HCT116 (cell line): ENCODE measurements around the gene PIK3R1. TPM values are rescaled to one million over a fixed set of nuclear protein-coding genes. Genes with fewer than 3 reads are reported as not detected.

Experiments
- ATAC-seq: fragments of 200-7000 bp; cut with Tn5 transposase; 2 replicates; pipeline ENCODE4 v1.9.1; 2020; ENCODE audit warnings: mild to moderate bottlenecking, moderate library complexity
- BruUV-seq: library from RNA; stranded (reverse); fragments of 400-500 nt; replicated peaks from 2 replicates; lab custom pipeline; 2021; lab: Mats Ljungman, UMichigan
- CTCF ChIA-PET: fragments of 300-600 bp; sonication (Branson Sonifier 250); formaldehyde crosslinking; loops from one replicate; lab custom pipeline; 2021; ENCODE audit warnings: antibody characterized with exemption; lab: Charles Lee
- POLR2A ChIA-PET: fragments of 300-600, 350-600 bp; sonication (Branson Sonifier 250); formaldehyde crosslinking; loops from one replicate; lab custom pipeline; 2021; ENCODE audit warnings: antibody characterized with exemption; lab: Charles Lee
- RAD21 ChIA-PET, 2 experiments: fragments of 300-600 bp; sonication (Branson Sonifier 250); formaldehyde crosslinking; loops; one replicate each; lab custom pipeline; 2023; ENCODE audit warnings: low total read pairs in 2 of 2; ENCODE audit not compliant: uncharacterized antibody in 2 of 2, unreplicated experiment in 2 of 2, low non-redundant PET in 1 of 2; lab: Charles Lee
- DNase-seq: peaks from one replicate; pipeline ENCODE4 v3.0.0-alpha.2; 2010; ENCODE audit warnings: low read depth, low spot score
- H2AFZ ChIP-seq: fragments of 200-600 bp; shearing (Covaris generic), sonication (generic); 2 replicates; pipeline ENCODE4 v1.6.1; 2017; ENCODE audit warnings: low read depth, mixed run types, mixed read lengths, antibody characterized with exemption, low read length; ENCODE audit not compliant: poor library complexity, severe bottlenecking
- H3K27ac ChIP-seq: 2 replicates; pipeline ENCODE4 v1.5.1; 2012; ENCODE audit warnings: low read depth, low read length
- H3K27me3 ChIP-seq: fragments of 200-600 bp; sonication (generic); 2 replicates; pipeline ENCODE4 v1.6.1; 2016; ENCODE audit warnings: mixed run types, low read length, mixed read lengths; ENCODE audit not compliant: insufficient read depth
- H3K36me3 ChIP-seq, 2 experiments: fragments of 200-500 bp in 1 of 2; fragments of 200-600 bp in 1 of 2; sonication (Bioruptor generic) in 1 of 2; sonication (generic) in 1 of 2; 2 replicates each; pipeline versions ENCODE4 v1.5.1 to v1.6.1; 2014 to 2016; ENCODE audit warnings: low read length in 2 of 2, inconsistent platforms in 1 of 2, mixed read lengths in 1 of 2, mixed run types in 1 of 2; ENCODE audit not compliant: insufficient read depth in 2 of 2, control insufficient read depth in 1 of 2
- H3K4me1 ChIP-seq, 2 experiments: fragments of 200-600 bp in 1 of 2; sonication (generic) in 1 of 2; 2 replicates each; pipeline versions ENCODE4 v1.5.1 to v1.6.1; 2012 to 2017; ENCODE audit warnings: low read length in 2 of 2, inconsistent platforms in 1 of 2, mild to moderate bottlenecking in 1 of 2, mixed read lengths in 1 of 2, mixed run types in 1 of 2, moderate library complexity in 1 of 2; ENCODE audit not compliant: insufficient read depth in 2 of 2, control insufficient read depth in 1 of 2
- H3K4me2 ChIP-seq: fragments of 200-600 bp; sonication (generic); 2 replicates; pipeline ENCODE4 v1.6.1; 2017; ENCODE audit warnings: mixed run types, low read length, mixed read lengths
- H3K4me3 ChIP-seq, 2 experiments: fragments of 200-600 bp in 1 of 2; sonication (generic) in 1 of 2; replicated peaks in 1 of 2; 2 replicates each; pipeline ENCODE4 v1.5.1; 2011 to 2016; ENCODE audit warnings: low read length in 2 of 2, control low read depth in 1 of 2, low read depth in 1 of 2, mild to moderate bottlenecking in 1 of 2, mixed read lengths in 1 of 2, mixed run types in 1 of 2
- H3K79me2 ChIP-seq: fragments of 200-600 bp; sonication (generic); 2 replicates; pipeline ENCODE4 v1.6.1; 2017; ENCODE audit warnings: mild to moderate bottlenecking, mixed run types, low read length, moderate library complexity, mixed read lengths; ENCODE audit not compliant: insufficient read depth
- H3K9ac ChIP-seq: fragments of 200-600 bp; sonication (generic); 2 replicates; pipeline ENCODE4 v1.6.1; 2016; ENCODE audit warnings: low read length, mixed read lengths
- H3K9me2 ChIP-seq: fragments of 200-600 bp; sonication (generic), shearing (Covaris generic); 2 replicates; pipeline ENCODE4 v1.6.1; 2017; ENCODE audit warnings: mixed run types, mild to moderate bottlenecking, moderate library complexity; ENCODE audit not compliant: insufficient read depth
- H3K9me3 ChIP-seq, 2 experiments: fragments of 200-500 bp in 1 of 2; fragments of 200-600 bp in 1 of 2; sonication (Bioruptor generic) in 1 of 2; sonication (generic) in 1 of 2; 2 replicates each; pipeline ENCODE4 v1.6.1; 2014 to 2017; ENCODE audit warnings: low read length in 2 of 2, mixed read lengths in 2 of 2, inconsistent platforms in 1 of 2, low read depth in 1 of 2, mild to moderate bottlenecking in 1 of 2, mixed run types in 1 of 2, moderate library complexity in 1 of 2; ENCODE audit not compliant: control insufficient read depth in 1 of 2, insufficient read depth in 1 of 2
- H4K20me1 ChIP-seq: fragments of 200-600 bp; sonication (generic), shearing (Covaris generic); 2 replicates; pipeline ENCODE4 v1.6.1; 2017; ENCODE audit warnings: mixed run types, mild to moderate bottlenecking, moderate library complexity; ENCODE audit not compliant: insufficient read depth
- CBX3 ChIP-seq: IDR thresholded peaks from 2 replicates; pipeline ENCODE4 v1.6.1; 2012; ENCODE audit warnings: low read depth
- CEBPB ChIP-seq: IDR thresholded peaks from 2 replicates; pipeline ENCODE4 v1.6.1; 2012; ENCODE audit warnings: low read depth
- ELF1 ChIP-seq: IDR thresholded peaks from 2 replicates; pipeline ENCODE4 v1.6.1; 2012; ENCODE audit warnings: low read depth, borderline replicate concordance
- EZH2 ChIP-seq: fragments of 200-600 bp; sonication (generic); IDR thresholded peaks from 2 replicates; pipeline ENCODE4 v1.6.1; 2017; ENCODE audit warnings: antibody characterized with exemption, mixed run types
- EZH2phosphoT487 ChIP-seq: fragments of 200-600 bp; IDR thresholded peaks from 2 replicates; pipeline ENCODE4 v1.6.1; 2018; ENCODE audit warnings: antibody characterized with exemption, borderline replicate concordance
- FOSL1 ChIP-seq: IDR thresholded peaks from 2 replicates; pipeline ENCODE4 v1.6.1; 2012; ENCODE audit warnings: low read depth
- POLR2AphosphoS5 ChIP-seq: IDR thresholded peaks from 2 replicates; pipeline ENCODE4 v1.6.1; 2011; ENCODE audit warnings: mild to moderate bottlenecking, low read depth, low read length, moderate library complexity
- RAD21 ChIP-seq: IDR thresholded peaks from 2 replicates; pipeline ENCODE4 v1.6.1; 2012; ENCODE audit warnings: low read depth, mild to moderate bottlenecking
- SIN3A ChIP-seq: IDR thresholded peaks from 2 replicates; pipeline ENCODE4 v1.6.1; 2012; ENCODE audit warnings: low read depth
- SP1 ChIP-seq: IDR thresholded peaks from 2 replicates; pipeline ENCODE4 v1.6.1; 2012; ENCODE audit warnings: low read depth
- SRF ChIP-seq: IDR thresholded peaks from 2 replicates; pipeline ENCODE4 v1.6.1; 2012; ENCODE audit warnings: low read depth
- YY1 ChIP-seq: IDR thresholded peaks from 2 replicates; pipeline ENCODE4 v1.6.1; 2011; ENCODE audit warnings: low read length, low read depth, moderate library complexity, mild to moderate bottlenecking; ENCODE audit not compliant: insufficient replicate concordance; ENCODE audit errors: extremely low read depth
- ZFX ChIP-seq: fragments of 450-650 bp; IDR thresholded peaks from 2 replicates; pipeline ENCODE4 v1.6.1; 2017
- ZNF274 ChIP-seq: fragments of 200-500 bp; sonication (Bioruptor generic); IDR thresholded peaks from 2 replicates; pipeline ENCODE4 v1.6.1; 2014; ENCODE audit warnings: mild to moderate bottlenecking, low read depth, low read length, inconsistent platforms
- intact Hi-C: fragments of 100-400 bp; cut with micrococcal nuclease; formaldehyde crosslinking; loops from 2 replicates; pipeline ENCODE4 v1.10.0; 2022
- total RNA-seq: library from RNA; stranded (reverse); gene quantifications from one replicate; pipeline ENCODE4 v1.2.1, GENCODE V29; 2021; ENCODE audit not compliant: unreplicated experiment
- TF ChIP-seq, protein P1 (sequence below), 3 experiments: fragments of 200-600 bp in 1 of 3; sonication (generic) in 1 of 3; IDR thresholded peaks in 2 of 3; conservative IDR thresholded peaks in 1 of 3; 2 replicates each; pipeline ENCODE4 v1.5.1; 2012 to 2017; ENCODE audit warnings: low read depth in 2 of 3, low read length in 2 of 3, antibody characterized with exemption in 1 of 3, borderline replicate concordance in 1 of 3, control low read depth in 1 of 3, mild to moderate bottlenecking in 1 of 3, mixed read lengths in 1 of 3, mixed run types in 1 of 3, moderate library complexity in 1 of 3; ENCODE audit not compliant: insufficient read depth in 1 of 3
- TF ChIP-seq, protein P2 (sequence below): IDR thresholded peaks from 2 replicates; pipeline ENCODE4 v1.6.1; 2012; ENCODE audit warnings: low read depth
- TF ChIP-seq, protein P3 (sequence below): IDR thresholded peaks from 2 replicates; pipeline ENCODE4 v1.6.1; 2011; ENCODE audit warnings: mild to moderate bottlenecking, low read length, moderate library complexity; ENCODE audit not compliant: insufficient replicate concordance; ENCODE audit errors: extremely low read depth
- TF ChIP-seq, protein P4 (sequence below): IDR thresholded peaks from 2 replicates; pipeline ENCODE4 v1.6.1; 2012

PIK3R1 gene
- total RNA-seq, 1 experiment from 2014 or later = 7.2 TPM

DNA sequence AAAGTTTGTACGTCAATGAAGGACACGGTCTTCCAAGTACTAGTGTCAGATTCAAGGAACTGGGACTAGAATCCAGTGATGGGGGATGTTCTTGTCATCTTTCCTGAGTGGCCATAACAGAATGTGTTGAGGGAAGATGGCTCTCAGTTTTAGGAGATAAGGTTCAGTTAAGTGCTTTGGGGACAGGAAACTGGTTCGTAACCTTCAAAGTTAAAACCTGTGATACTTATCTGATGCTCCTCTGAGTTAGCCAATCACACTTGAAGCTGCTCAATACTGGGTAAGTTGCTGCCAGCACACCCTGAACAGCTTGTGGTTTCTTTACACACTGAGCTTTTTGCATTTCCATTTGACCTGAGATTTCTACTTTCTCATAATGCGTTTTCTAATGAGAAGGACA, 64.4 kb downstream of the PIK3R1 start (continued):
- TF ChIP-seq POLR2AphosphoS5 = no peak
- TF ChIP-seq ZNF274 = no peak
- TF ChIP-seq RAD21 = no peak
- TF ChIP-seq, protein P1, sequence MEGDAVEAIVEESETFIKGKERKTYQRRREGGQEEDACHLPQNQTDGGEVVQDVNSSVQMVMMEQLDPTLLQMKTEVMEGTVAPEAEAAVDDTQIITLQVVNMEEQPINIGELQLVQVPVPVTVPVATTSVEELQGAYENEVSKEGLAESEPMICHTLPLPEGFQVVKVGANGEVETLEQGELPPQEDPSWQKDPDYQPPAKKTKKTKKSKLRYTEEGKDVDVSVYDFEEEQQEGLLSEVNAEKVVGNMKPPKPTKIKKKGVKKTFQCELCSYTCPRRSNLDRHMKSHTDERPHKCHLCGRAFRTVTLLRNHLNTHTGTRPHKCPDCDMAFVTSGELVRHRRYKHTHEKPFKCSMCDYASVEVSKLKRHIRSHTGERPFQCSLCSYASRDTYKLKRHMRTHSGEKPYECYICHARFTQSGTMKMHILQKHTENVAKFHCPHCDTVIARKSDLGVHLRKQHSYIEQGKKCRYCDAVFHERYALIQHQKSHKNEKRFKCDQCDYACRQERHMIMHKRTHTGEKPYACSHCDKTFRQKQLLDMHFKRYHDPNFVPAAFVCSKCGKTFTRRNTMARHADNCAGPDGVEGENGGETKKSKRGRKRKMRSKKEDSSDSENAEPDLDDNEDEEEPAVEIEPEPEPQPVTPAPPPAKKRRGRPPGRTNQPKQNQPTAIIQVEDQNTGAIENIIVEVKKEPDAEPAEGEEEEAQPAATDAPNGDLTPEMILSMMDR (IDR thresholded peaks at IDR 0.05 in 2 of 3, conservative IDR thresholded peaks at IDR 0.05 in 1 of 3; ENCODE audit: borderline replicate concordance in 1 of 3, insufficient read depth in 1 of 3, low read depth in 2 of 3, low read length in 2 of 3) = no peak

DNA sequence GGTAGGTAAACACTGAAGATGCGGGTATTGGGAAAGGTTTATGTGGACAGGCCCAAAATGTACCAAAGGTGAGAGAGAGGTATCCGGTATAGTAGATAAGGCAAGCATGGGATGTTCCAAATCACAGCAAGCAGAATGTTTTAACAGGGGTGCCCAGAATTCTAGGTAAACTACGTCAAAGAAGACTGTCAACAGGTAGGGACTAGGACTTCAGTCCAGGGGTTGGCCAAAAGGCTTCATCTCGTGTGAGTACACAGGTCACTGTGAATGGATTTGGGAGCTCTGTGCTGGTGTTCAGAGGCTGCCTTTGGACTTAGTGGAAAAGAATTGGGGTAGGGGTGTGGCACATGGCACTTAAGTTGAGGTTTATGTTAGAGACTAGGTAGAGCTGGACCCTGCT, 66.4 kb downstream of the PIK3R1 start:
- intact Hi-C loops = loop anchor here (10.0 kb wide), 1 partner anchor 263 kb away; no protein-coding TSS in a partner anchor
- RAD21 ChIA-PET = no interaction called here
- no peak overlapping the region for H2AFZ ChIP-seq
- no peaks in the 10 kb centered on the region for H3K9me2 ChIP-seq
- no peaks in the 10 kb centered on the region for H4K20me1 ChIP-seq
- H3K36me3 ChIP-seq = peaks cover 0 to 2% of the 10 kb centered on the region in 2 experiments; a peak in 1 of 4 replicates
- no peaks in the 10 kb centered on the region for H3K79me2 ChIP-seq
- POLR2A ChIA-PET = no interaction called here
- no peaks in the 10 kb centered on the region for H3K9me3 ChIP-seq
- CTCF ChIA-PET = no interaction called here
- peaks cover 0 to 12% of the 10 kb centered on the region in 2 experiments; a peak in 2 of 4 replicates for H3K4me1 ChIP-seq
- H3K4me2 ChIP-seq = no peak overlapping the region
- no peak overlapping the region for H3K9ac ChIP-seq
- H3K27me3 ChIP-seq = no peaks in the 10 kb centered on the region
- H3K4me3 ChIP-seq = no peak overlapping the region
- BruUV-seq = no TSS peak
- no peak overlapping the region for H3K27ac ChIP-seq
- ATAC-seq (no peak), DNase-seq (no peak)
- TF ChIP-seq ZNF274 (no peak), FOSL1 (no peak), SP1 (no peak), ELF1 (no peak), EZH2phosphoT487 (no peak), ZFX (no peak), SIN3A (no peak), EZH2 (no peak), CEBPB (no peak), CBX3 (no peak), RAD21 (no peak), YY1 (no peak), POLR2AphosphoS5 (no peak), SRF (no peak)
- TF ChIP-seq, protein P2, sequence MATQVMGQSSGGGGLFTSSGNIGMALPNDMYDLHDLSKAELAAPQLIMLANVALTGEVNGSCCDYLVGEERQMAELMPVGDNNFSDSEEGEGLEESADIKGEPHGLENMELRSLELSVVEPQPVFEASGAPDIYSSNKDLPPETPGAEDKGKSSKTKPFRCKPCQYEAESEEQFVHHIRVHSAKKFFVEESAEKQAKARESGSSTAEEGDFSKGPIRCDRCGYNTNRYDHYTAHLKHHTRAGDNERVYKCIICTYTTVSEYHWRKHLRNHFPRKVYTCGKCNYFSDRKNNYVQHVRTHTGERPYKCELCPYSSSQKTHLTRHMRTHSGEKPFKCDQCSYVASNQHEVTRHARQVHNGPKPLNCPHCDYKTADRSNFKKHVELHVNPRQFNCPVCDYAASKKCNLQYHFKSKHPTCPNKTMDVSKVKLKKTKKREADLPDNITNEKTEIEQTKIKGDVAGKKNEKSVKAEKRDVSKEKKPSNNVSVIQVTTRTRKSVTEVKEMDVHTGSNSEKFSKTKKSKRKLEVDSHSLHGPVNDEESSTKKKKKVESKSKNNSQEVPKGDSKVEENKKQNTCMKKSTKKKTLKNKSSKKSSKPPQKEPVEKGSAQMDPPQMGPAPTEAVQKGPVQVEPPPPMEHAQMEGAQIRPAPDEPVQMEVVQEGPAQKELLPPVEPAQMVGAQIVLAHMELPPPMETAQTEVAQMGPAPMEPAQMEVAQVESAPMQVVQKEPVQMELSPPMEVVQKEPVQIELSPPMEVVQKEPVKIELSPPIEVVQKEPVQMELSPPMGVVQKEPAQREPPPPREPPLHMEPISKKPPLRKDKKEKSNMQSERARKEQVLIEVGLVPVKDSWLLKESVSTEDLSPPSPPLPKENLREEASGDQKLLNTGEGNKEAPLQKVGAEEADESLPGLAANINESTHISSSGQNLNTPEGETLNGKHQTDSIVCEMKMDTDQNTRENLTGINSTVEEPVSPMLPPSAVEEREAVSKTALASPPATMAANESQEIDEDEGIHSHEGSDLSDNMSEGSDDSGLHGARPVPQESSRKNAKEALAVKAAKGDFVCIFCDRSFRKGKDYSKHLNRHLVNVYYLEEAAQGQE = no peak
- TF ChIP-seq, protein P3, sequence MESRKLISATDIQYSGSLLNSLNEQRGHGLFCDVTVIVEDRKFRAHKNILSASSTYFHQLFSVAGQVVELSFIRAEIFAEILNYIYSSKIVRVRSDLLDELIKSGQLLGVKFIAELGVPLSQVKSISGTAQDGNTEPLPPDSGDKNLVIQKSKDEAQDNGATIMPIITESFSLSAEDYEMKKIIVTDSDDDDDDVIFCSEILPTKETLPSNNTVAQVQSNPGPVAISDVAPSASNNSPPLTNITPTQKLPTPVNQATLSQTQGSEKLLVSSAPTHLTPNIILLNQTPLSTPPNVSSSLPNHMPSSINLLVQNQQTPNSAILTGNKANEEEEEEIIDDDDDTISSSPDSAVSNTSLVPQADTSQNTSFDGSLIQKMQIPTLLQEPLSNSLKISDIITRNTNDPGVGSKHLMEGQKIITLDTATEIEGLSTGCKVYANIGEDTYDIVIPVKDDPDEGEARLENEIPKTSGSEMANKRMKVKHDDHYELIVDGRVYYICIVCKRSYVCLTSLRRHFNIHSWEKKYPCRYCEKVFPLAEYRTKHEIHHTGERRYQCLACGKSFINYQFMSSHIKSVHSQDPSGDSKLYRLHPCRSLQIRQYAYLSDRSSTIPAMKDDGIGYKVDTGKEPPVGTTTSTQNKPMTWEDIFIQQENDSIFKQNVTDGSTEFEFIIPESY = no peak
- TF ChIP-seq, protein P4, sequence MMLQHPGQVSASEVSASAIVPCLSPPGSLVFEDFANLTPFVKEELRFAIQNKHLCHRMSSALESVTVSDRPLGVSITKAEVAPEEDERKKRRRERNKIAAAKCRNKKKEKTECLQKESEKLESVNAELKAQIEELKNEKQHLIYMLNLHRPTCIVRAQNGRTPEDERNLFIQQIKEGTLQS = no peak
